HG03432 (cell line): ENCODE results near the gene PYCR2.
"Not testable (repeated sequence)": the region's sequence is repeated elsewhere in the genome, so short reads cannot be mapped to it uniquely, and the experiment has no call there.

Source experiments
- ATAC-seq: cut with Tn5 transposase; IDR thresholded peaks from one replicate; pipeline ENCODE4 v1.9.1; 2021; ENCODE audit warnings: mild to moderate bottlenecking, moderate library complexity; ENCODE audit not compliant: unreplicated experiment

Gene PYCR2

DNA sequence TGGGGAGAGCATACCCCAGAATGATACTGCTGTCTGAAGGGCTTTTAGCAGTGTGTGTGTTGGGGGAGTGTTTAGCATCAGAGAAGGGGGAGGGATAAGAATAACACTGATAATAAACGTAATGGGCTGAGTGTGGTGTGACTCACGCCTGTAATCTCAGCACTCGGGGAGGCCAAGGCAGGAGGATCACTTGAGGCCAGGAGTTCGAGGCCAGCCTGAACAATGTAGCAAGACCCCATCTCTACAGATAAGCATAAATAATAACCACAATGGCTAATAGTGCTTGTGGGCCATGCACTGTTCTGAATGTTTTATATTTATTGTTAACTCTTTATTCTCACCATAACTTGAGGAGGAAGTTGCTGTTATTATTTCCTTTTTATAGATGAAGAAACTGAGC, 19.5 kb upstream of the PYCR2 start:
- no peak for ATAC-seq

DNA sequence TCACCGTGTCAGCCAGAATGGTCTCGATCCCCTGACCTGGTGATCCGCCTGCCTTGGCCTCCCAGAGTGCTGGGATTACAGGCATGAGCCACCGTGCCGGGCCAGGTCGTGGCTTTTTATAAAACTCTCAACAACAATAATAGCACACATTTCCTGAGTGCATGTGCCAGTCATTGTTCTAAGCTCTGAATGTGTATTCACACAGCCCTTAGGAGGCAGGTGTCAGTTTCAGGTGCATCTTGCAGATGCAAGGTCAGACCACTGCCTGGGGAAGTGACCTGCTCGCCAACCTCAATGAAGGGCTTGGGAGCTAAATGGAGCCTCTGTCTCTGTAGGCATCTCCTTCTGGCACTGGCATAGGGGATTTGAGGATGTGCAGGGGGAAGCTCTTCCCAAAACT, 18.5 kb upstream of the PYCR2 start:
- peak; percentile 77 for ATAC-seq

- no peak for ATAC-seq
Measured at GRCh38 chr1:225941942-225942222, 17.8 kb upstream of the PYCR2 start.

GRCh38 chr1:225941187-225941941, 17.3 kb upstream of the PYCR2 start, which contains the start of gene LEFTY2:
TSS of gene LEFTY2 (minus strand) at chr1:225941220. CDS start at chr1:225941140, 80 bp downstream.
- no peak for ATAC-seq

GRCh38 chr1:225940385-225941151, 16.5 kb upstream of the PYCR2 start:
- no peak for ATAC-seq

- ATAC-seq: not testable (repeated sequence)
Measured at GRCh38 chr1:225939939-225940310, 15.9 kb upstream of the PYCR2 start.

DNA sequence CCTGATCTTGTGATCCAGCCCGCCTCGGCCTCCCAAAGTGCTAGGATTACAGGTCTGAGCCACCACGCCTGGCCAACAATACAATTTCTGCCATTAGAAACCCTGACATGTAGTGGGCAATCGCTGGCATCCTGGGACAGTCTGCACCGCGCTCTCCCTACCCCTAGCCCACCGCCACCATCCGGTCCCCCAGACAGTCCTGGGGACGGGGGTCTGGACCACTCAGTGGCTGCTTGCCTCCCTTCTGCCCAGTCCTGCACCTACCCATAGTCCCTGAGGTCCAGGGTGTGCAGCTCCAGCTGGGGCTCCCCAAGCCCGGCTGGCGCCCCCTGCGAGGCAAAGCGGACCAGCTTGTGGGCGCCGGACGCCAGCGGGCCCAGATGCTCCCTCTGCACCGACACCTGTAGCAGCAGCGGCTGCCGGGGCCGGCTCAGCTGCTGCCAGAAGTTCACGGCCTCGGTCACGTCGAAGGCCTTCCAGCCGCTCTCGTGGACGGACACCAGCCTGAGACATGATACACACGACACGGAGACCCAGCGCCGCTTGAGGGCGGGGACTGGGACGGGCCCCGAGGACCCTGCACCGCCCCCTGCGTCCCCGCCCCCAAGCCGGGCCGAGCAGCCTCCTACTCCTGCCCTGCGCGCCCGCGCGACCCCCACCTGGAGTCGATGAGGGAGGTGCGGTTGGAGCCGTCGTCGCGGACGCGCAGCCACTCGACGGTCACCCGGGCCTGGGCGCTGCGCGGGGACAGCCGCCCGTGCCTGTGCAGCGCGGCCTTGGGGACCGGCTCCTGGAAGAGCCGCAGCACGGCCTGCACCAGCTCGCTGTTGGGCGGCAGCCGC, 15.3 kb upstream of the PYCR2 start:
- ATAC-seq: not testable (repeated sequence)

DNA sequence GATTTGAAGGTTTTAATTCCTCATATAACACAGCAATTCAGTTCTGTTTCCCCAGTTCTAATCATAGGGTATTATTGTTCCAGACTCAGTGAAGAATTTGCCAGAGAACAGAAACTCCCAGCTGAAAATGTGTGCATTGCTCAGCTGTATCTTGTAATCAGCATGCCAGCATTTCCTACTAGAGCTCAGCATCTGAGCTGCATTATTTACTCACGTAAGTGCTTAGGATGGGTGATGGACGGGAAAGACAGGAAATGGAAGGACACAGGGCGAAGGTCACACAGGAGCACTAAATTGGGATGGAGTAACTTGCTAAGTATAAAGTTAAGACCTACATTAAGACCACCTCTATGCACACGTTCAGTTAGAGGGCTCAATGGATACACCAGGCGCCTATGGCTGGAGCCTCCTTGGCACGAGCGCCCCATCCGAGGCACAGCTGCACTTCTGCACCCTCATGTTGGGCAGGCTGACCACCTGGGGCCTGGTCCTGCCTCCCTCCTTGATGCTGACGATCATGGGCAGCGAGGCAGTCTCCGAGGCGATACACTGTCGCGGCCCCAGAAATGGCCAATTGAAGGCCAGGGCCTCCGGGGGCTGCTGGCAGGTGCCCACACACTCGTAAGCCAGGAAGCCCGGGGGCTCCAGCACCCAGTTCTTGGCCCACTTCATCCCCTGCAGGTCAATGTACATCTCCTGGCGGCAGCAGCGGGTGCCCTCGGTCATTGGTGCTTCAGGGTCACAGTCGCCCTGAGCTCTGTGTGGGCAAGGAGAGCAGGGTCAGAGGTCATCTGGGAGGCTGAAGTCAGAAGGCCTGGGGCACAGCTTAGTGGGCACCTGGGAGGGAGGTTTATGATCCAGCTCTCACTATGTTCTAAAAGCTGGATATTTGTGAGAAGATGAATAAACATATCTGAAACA, 13.3 kb upstream of the PYCR2 start:
- ATAC-seq: no peak

GRCh38 chr1:225936523-225936922, 12.5 kb upstream of the PYCR2 start:
- ATAC-seq: no peak

- not testable (repeated sequence) for ATAC-seq
Measured at GRCh38 chr1:225936086-225936485, 12.0 kb upstream of the PYCR2 start.

GRCh38 chr1:225934711-225935110, 10.7 kb upstream of the PYCR2 start:
- ATAC-seq: no peak

GRCh38 chr1:225933072-225933471, 9.0 kb upstream of the PYCR2 start:
- no peak for ATAC-seq

- ATAC-seq: no peak
Measured at GRCh38 chr1:225931270-225932136, 7.5 kb upstream of the PYCR2 start.

DNA sequence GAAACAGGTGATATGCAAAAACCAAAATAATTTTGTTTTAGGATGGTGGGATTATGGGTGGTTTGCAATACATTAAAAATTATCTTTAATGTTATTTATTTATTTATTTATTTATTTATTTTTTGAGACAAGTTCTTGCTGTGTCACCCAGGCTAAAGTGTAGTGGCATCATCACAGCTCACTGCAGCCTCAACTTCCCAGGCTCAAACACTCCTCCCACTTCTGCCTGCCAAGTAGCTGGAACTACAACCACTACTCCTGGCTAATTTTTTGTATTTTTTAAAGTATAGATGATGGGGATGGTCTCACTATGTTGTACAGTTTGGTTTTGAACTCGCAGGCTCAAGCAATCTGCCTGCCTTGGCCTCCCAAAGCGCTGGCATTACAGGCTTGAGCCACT, 6.5 kb upstream of the PYCR2 start:
- no peak for ATAC-seq

- ATAC-seq: not testable (repeated sequence)
Measured at GRCh38 chr1:225929462-225929861, 5.4 kb upstream of the PYCR2 start.

DNA sequence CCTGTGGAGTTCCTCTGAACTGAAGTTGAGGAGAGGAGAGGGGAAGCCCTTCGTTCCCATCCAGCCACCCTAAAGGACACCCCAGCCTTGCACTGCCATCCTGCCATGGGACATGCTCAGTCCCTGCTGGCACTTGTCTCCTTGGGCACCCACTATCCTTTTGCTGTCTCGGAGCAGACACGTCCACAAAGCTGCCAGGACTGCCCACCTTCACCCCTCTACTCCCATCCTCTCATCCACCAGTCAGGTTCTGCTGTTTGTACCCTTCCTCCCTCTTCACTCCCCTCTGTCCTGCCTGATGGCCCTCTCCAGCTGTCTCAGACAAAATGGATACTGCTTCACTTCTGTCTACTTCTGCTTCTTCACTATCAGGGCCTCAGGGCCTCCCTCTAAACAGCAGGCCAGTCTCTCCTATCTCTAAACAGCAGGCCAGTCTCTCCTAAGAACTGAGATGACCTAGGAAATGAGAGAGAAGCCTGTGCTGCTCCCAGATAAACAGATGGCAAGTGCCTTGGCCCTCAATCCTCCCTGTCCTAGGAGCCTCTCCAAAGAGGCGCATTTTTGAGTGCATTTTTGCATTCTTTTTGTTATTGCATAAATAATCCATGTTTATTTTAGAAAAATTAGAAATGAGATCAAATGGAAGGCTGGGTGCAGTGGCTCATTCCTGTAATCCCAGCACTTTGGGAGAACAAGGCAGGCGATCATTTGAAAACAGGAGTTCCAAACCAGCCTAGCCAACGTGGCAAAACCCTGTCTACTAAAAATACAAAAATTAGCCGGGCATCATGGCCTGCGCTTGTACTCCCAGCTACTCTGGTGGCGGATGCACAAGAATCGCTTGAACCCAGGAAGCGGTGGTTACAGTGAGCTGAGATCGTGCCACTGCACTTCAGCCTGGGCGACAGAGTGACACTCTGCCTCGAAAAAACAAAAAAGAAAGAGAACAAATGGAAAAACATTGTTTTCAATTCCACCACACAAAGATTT, 4.4 kb upstream of the PYCR2 start:
- no peak for ATAC-seq

DNA sequence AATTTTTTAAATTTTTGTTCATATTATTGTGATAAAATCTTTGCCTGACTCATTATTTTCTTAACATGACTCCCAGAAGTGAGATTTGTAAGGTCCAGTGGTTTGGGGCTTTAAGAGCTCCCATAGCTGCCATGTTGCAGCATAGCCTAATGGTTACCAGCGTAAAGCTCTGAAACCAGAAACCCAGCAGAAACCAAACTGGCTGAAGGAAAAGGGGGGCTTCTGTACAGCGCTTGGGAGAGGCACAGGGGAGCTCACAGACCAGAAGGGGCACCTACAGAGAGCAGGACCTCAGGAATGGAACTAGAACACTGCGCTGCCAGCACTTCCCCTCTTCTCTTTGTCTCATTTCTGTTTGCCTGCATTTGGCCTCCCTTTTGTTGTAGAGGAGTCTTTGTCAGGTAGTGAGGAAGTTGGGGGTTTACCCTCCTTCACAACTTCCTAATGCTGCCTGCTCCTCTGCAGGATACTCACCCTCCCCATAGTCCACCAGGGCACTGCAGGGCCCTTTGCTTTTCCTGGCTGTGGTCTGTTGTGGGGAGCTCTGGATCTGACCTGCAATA, 2.6 kb upstream of the PYCR2 start:
- ATAC-seq: no peak

DNA sequence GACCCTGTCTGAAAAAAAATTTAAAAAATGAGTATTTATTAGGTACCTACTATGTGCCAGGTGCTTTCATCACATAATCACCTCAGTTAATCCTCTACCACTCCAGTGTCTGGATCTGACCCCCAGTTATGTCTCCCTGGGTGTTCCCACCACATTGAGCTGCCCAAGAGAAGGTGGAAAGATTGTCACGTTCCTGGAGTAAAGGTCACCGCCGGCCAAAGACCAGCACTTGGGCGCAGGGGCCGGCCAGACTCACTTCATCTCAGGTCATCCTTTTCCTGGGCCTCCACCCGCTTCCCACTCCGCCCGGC, 714 bp downstream of the PYCR2 start:
- no peak for ATAC-seq
